Endothelial cell of umbilical vein (primary cell): Measurements from ENCODE around the gene IGF1. TPM values are rescaled to one million over a fixed set of nuclear protein-coding genes. Genes with fewer than 3 reads are reported as not detected.

ENCODE experiments used
- BruUV-seq: library from RNA; stranded (reverse); fragments of 400-500 nt; replicated peaks from 2 replicates; lab custom pipeline; 2021; lab: Mats Ljungman, UMichigan
- CTCF ChIA-PET: fragments of 300-600, 350-600 bp; sonication (Branson Sonifier 250); formaldehyde crosslinking; loops from one replicate; lab custom pipeline; 2021; ENCODE audit warnings: antibody characterized with exemption, inconsistent platforms; lab: Charles Lee
- POLR2A ChIA-PET: fragments of 300-600, 350-600 bp; sonication (Branson Sonifier 250); formaldehyde crosslinking; loops from one replicate; lab custom pipeline; 2021; ENCODE audit warnings: antibody characterized with exemption, inconsistent platforms; lab: Charles Lee
- DNase-seq: peaks from one replicate; pipeline ENCODE4 v3.0.0-alpha.2; 2011; ENCODE audit warnings: low read depth, low spot score
- FAIRE-seq: peaks from 2 replicates; lab custom pipeline; 2011; peaks lifted over from hg19 to GRCh38; lab: Jason Lieb, UNC
- H2AFZ ChIP-seq: 2 replicates; pipeline ENCODE4 v1.6.0; 2012; ENCODE audit warnings: low read depth, low read length, control low read depth, inconsistent platforms
- H3K27ac ChIP-seq: 2 replicates; pipeline ENCODE4 v1.5.1; 2011; ENCODE audit warnings: low read depth, mild to moderate bottlenecking, control low read depth, low read length, moderate library complexity; ENCODE audit not compliant: insufficient read depth
- H3K27me3 ChIP-seq, 2 experiments: 2 replicates each; pipeline versions ENCODE4 v1.6.0 to v1.6.1; 2011; ENCODE audit warnings: low read length in 2 of 2, mixed read lengths in 1 of 2; ENCODE audit not compliant: control insufficient read depth in 2 of 2, insufficient read depth in 2 of 2
- H3K36me3 ChIP-seq, 2 experiments: 2 replicates in 1 of 2; 3 replicates in 1 of 2; pipeline ENCODE4 v1.5.1; 2011; ENCODE audit warnings: low read length in 2 of 2, mild to moderate bottlenecking in 1 of 2, moderate library complexity in 1 of 2; ENCODE audit not compliant: control insufficient read depth in 2 of 2, insufficient read depth in 2 of 2; ENCODE audit errors: extremely low read depth in 1 of 2
- H3K4me1 ChIP-seq: 3 replicates; pipeline ENCODE4 v1.5.1; 2011; ENCODE audit warnings: mild to moderate bottlenecking, low read length; ENCODE audit not compliant: control insufficient read depth, insufficient read depth; ENCODE audit errors: extremely low read depth
- H3K4me2 ChIP-seq: 2 replicates; pipeline ENCODE4 v1.6.1; 2011; ENCODE audit warnings: low read length, control low read depth, mixed read lengths; ENCODE audit not compliant: insufficient read depth
- H3K4me3 ChIP-seq, 3 experiments: fragments of 200-600 bp in 1 of 3; sonication (generic), shearing (Covaris generic) in 1 of 3; replicated peaks in 1 of 3; 2 replicates each; pipeline ENCODE4 v1.5.1; 2011 to 2016; ENCODE audit warnings: control low read depth in 3 of 3, low read length in 3 of 3, mild to moderate bottlenecking in 2 of 3, inconsistent platforms in 1 of 3, low read depth in 1 of 3, moderate library complexity in 1 of 3; ENCODE audit not compliant: insufficient read depth in 1 of 3
- H3K79me2 ChIP-seq: 2 replicates; pipeline ENCODE4 v1.6.0; 2012; ENCODE audit warnings: low read length, inconsistent platforms; ENCODE audit not compliant: control insufficient read depth, insufficient read depth
- H3K9ac ChIP-seq: replicated peaks from 2 replicates; pipeline ENCODE3; 2011; ENCODE audit warnings: low read length, control low read depth; ENCODE audit not compliant: insufficient read depth; ENCODE audit errors: extremely low read depth
- H3K9me1 ChIP-seq: replicated peaks from 3 replicates; pipeline ENCODE4 v1.6.0; 2011; ENCODE audit warnings: mild to moderate bottlenecking, low read length; ENCODE audit not compliant: control insufficient read depth, insufficient read depth; ENCODE audit errors: extremely low read depth
- H3K9me3 ChIP-seq: replicated peaks from 2 replicates; pipeline ENCODE4 v1.5.1; 2012; ENCODE audit warnings: low read length, inconsistent platforms; ENCODE audit not compliant: control insufficient read depth, insufficient read depth
- H4K20me1 ChIP-seq: replicated peaks from 2 replicates; pipeline ENCODE3; 2011; ENCODE audit warnings: mild to moderate bottlenecking, low read length; ENCODE audit not compliant: control insufficient read depth, insufficient read depth; ENCODE audit errors: extremely low read depth
- EZH2 ChIP-seq: IDR thresholded peaks from 2 replicates; pipeline ENCODE4 v1.6.1; 2012; ENCODE audit warnings: borderline replicate concordance, low read depth, mild to moderate bottlenecking, moderate library complexity, low read length, inconsistent platforms; ENCODE audit not compliant: severe bottlenecking
- FOS ChIP-seq: IDR thresholded peaks from 2 replicates; pipeline ENCODE4 v1.6.1; 2011; ENCODE audit warnings: mild to moderate bottlenecking, low read length, moderate library complexity, borderline replicate concordance; ENCODE audit not compliant: insufficient read depth
- GATA2 ChIP-seq: IDR thresholded peaks from 2 replicates; pipeline ENCODE4 v1.7.0; 2011; ENCODE audit warnings: low read depth, mild to moderate bottlenecking, moderate library complexity, mixed read lengths, low read length; ENCODE audit not compliant: insufficient read length, insufficient read depth
- JUN ChIP-seq: IDR thresholded peaks from 2 replicates; pipeline ENCODE4 v1.6.1; 2011; ENCODE audit warnings: borderline replicate concordance, low read depth; ENCODE audit not compliant: insufficient read length, insufficient read depth
- MYC ChIP-seq: IDR thresholded peaks from one replicate; pipeline ENCODE4 v1.6.1; 2011; ENCODE audit warnings: mild to moderate bottlenecking, low read depth, low read length
- POLR2A ChIP-seq: IDR thresholded peaks from 2 replicates; pipeline ENCODE4 v1.6.1; 2012; ENCODE audit warnings: low read depth, mild to moderate bottlenecking, control low read depth, low read length
- POLR2AphosphoS5 ChIP-seq: IDR thresholded peaks from 2 replicates; pipeline ENCODE4 v1.6.1; 2012; ENCODE audit warnings: low read depth, mild to moderate bottlenecking, control low read depth, low read length, moderate library complexity; ENCODE audit not compliant: insufficient read depth
- dilution Hi-C: fragments of 300-500 bp; cut with MboI; formaldehyde crosslinking; loops from one replicate; pipeline ENCODE4 v1.15.0; 2019; ENCODE audit warnings: low sequenced_read_pairs; ENCODE audit not compliant: extremely low pct_ligation_motif_present
- intact Hi-C: fragments of 100-400 bp; cut with micrococcal nuclease; formaldehyde crosslinking; loops from one replicate; pipeline ENCODE4 v1.10.0; 2022
- polyA plus RNA-seq, 4 experiments: library from polyadenylated mRNA; depleted of rRNA in 3 of 4; stranded (reverse) in 3 of 4; unstranded in 1 of 4; fragments of >200 nt; gene quantifications; 2 replicates each; pipeline versions ENCODE4 v1.2.1 to v1.2.3, GENCODE V29; 2011 to 2012; ENCODE audit warnings: missing spikeins in 1 of 4
- total RNA-seq: library from RNA; stranded (reverse); gene quantifications from 2 replicates; pipeline ENCODE4 v1.2.3, GENCODE V29; 2021
- TF ChIP-seq, protein P1 (sequence below): IDR thresholded peaks from 2 replicates; pipeline ENCODE4 v1.6.1; 2011; ENCODE audit not compliant: insufficient read depth, insufficient read length
- TF ChIP-seq, protein P2 (sequence below), 2 donors: IDR thresholded peaks; 1 replicate in 1 of 2; 2 replicates in 1 of 2; pipeline ENCODE4 v1.5.1; 2011; ENCODE audit warnings: low read length in 2 of 2, mild to moderate bottlenecking in 2 of 2, moderate library complexity in 2 of 2, control low read depth in 1 of 2, inconsistent platforms in 1 of 2, low read depth in 1 of 2; ENCODE audit not compliant: insufficient read depth in 1 of 2; ENCODE audit errors: extremely low read depth in 1 of 2

IGF1 gene
- total and polyA plus RNA-seq, 2 donors (not counting 3 experiments of a cell fraction or from before 2014, with no cell fraction given) = 0.10 TPM; not detected in 1

DNA sequence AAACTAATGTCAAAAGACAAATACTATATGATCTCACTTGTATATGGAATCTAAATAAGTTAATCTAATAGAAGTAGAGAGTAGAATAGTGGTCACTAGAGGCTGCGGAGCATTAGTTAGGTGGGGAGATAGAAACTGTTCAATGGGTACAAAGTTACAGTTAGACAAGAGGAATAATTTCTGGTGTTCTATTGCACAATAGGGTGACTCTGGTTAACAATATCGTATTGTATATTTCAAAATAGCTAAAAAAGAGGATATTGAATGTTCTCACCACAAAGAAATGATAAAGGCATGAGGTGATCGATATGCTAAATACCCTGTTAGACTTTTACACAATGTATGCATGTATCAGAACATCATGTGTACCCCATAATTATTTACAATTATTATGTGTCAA lies 42.9 kb downstream of the IGF1 start:
- ChIA-PET CTCF (interaction anchor here (0.9 kb wide), 1 partner anchor 8 kb away, joined by 3 read pairs; no protein-coding TSS in a partner anchor), POLR2A (no interaction called here)
- no peaks in the 10 kb centered on the region for H3K79me2 ChIP-seq
- intact Hi-C loops (loop anchor here (2.0 kb wide), 1 partner anchor 265 kb away; no protein-coding TSS in a partner anchor), dilution Hi-C loops (no loop called here)
- H2AFZ ChIP-seq = no peak overlapping the region
- peaks cover 30% of the 10 kb centered on the region for H3K4me1 ChIP-seq
- no peaks in the 10 kb centered on the region for H4K20me1 ChIP-seq
- H3K36me3 ChIP-seq = no peaks in the 10 kb centered on the region
- no peak overlapping the region for H3K9ac ChIP-seq
- TF ChIP-seq EZH2 (no peak), FOS (no peak), MYC (no peak), JUN (no peak), POLR2A (no peak), POLR2AphosphoS5 (no peak), GATA2 (no peak)
- TF ChIP-seq, protein P1, sequence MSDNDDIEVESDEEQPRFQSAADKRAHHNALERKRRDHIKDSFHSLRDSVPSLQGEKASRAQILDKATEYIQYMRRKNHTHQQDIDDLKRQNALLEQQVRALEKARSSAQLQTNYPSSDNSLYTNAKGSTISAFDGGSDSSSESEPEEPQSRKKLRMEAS = no peak
- TF ChIP-seq, protein P2, sequence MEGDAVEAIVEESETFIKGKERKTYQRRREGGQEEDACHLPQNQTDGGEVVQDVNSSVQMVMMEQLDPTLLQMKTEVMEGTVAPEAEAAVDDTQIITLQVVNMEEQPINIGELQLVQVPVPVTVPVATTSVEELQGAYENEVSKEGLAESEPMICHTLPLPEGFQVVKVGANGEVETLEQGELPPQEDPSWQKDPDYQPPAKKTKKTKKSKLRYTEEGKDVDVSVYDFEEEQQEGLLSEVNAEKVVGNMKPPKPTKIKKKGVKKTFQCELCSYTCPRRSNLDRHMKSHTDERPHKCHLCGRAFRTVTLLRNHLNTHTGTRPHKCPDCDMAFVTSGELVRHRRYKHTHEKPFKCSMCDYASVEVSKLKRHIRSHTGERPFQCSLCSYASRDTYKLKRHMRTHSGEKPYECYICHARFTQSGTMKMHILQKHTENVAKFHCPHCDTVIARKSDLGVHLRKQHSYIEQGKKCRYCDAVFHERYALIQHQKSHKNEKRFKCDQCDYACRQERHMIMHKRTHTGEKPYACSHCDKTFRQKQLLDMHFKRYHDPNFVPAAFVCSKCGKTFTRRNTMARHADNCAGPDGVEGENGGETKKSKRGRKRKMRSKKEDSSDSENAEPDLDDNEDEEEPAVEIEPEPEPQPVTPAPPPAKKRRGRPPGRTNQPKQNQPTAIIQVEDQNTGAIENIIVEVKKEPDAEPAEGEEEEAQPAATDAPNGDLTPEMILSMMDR (IDR thresholded peaks at IDR 0.05; ENCODE audit: extremely low read depth in 1 of 2, insufficient read depth in 1 of 2, low read depth in 1 of 2, low read length in 2 of 2) = no peak
- FAIRE-seq (no peak), DNase-seq (no peak)
- H3K9me1 ChIP-seq = no peaks in the 10 kb centered on the region
- H3K27me3 ChIP-seq = no peaks in the 10 kb centered on the region
- H3K4me3 ChIP-seq = no peak overlapping the region
- peak overlapping the region; percentile 71 for H3K27ac ChIP-seq
- BruUV-seq = TSS peak; percentile 53
- H3K9me3 ChIP-seq = no peaks in the 10 kb centered on the region
- peak overlapping the region; percentile 42 for H3K4me2 ChIP-seq
